ENCODE results near the gene SLC5A5. TPM values are rescaled to one million over a fixed set of nuclear protein-coding genes. Genes with fewer than 3 reads are reported as not detected.
"Not testable (repeated sequence)": the region's sequence is repeated elsewhere in the genome, so short reads cannot be mapped to it uniquely, and the experiment has no call there.

The SLC5A5 gene
- total and polyA plus RNA-seq, 2 of the 4 experiments (the other 2 are of a cell fraction): not detected

DNA sequence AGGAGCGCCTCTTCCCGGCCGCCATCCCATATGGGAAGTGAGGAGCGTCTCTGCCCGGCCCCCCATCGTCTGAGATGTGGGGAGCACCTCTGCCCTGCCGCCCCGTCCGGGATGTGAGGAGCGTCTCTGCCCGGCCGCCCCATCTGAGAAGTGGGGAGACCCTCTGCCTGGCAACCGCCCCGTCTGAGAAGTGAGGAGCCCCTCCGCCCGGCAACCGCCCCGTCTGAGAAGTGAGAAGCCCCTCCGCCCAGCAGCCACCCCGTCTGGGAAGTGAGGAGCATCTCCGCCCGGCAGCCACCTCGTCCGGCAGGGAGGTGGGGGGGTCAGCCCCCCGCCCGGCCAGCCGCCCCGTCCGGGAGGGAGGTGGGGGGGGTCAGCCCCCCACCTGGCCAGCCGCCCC lies 46.4 kb downstream of the SLC5A5 start:
- H4K8ac ChIP-seq (ENCODE audit: low read depth in 2 of 2, low read length in 2 of 2); H4K20me1 ChIP-seq (ENCODE audit: insufficient read depth, low read length); H2AFZ ChIP-seq (replicated peaks; ENCODE audit: low read length, poor library complexity); H3K9ac ChIP-seq (ENCODE audit: low read depth, low read length); DNase-seq; ATAC-seq (ENCODE audit: low read depth); H2AK5ac ChIP-seq (ENCODE audit: low read depth, low read length); H3K14ac ChIP-seq (replicated peaks; ENCODE audit: low read depth, low read length); H2BK15ac ChIP-seq (ENCODE audit: low read depth, low read length); H3K27me3 ChIP-seq (ENCODE audit: control insufficient read depth, insufficient read depth, low read length); H2BK5ac ChIP-seq (ENCODE audit: low read depth, low read length, poor library complexity, severe bottlenecking); H3K4me3 ChIP-seq (ENCODE audit: insufficient read depth, low read depth, low read length); H3K36me3 ChIP-seq (ENCODE audit: control insufficient read depth, insufficient read depth, low read length); H3K4me1 ChIP-seq (ENCODE audit: control insufficient read depth, insufficient read depth, low read length); H2AK9ac ChIP-seq (replicated peaks; ENCODE audit: low read depth, low read length, poor library complexity); in situ Hi-C loops (cut with MboI; ENCODE audit: low sequenced_read_pairs); H2BK20ac ChIP-seq (ENCODE audit: low read depth, low read length); BruUV-seq (replicated peaks); CTCF ChIA-PET; H3K27ac ChIP-seq (ENCODE audit: insufficient read depth, low read length); H3K18ac ChIP-seq (ENCODE audit: low read depth, low read length); POLR2A ChIA-PET (ENCODE audit: unreplicated experiment); intact Hi-C loops (cut with micrococcal nuclease); H3K56ac ChIP-seq (ENCODE audit: extremely low read depth, insufficient read depth, low read length); H3K23ac ChIP-seq (ENCODE audit: low read depth, low read length); H3K79me1 ChIP-seq (ENCODE audit: low read depth in 1 of 2, low read length in 2 of 2); H4K5ac ChIP-seq (ENCODE audit: low read depth, low read length); H4K91ac ChIP-seq (ENCODE audit: insufficient read depth, low read depth, low read length); H3K9me1 ChIP-seq (ENCODE audit: insufficient read depth, low read length); H3K9me3 ChIP-seq (ENCODE audit: control insufficient read depth, insufficient read depth, low read length); H3K4me2 ChIP-seq (ENCODE audit: low read depth, low read length); dilution Hi-C loops (cut with HindIII; ENCODE audit: low sequenced_read_pairs, unreplicated experiment); H3K4ac ChIP-seq (ENCODE audit: low read depth, low read length); H2BK120ac ChIP-seq (ENCODE audit: low read depth, low read length): not testable (repeated sequence)
- 85% methylated on average over 7 of the region's 30 CpGs; no CpG with 5 or more reads in 1 of the 2 experiments for WGBS, 2 experiments (ENCODE audit: extremely low coverage in 2 of 2, insufficient read length in 1 of 2)

DNA sequence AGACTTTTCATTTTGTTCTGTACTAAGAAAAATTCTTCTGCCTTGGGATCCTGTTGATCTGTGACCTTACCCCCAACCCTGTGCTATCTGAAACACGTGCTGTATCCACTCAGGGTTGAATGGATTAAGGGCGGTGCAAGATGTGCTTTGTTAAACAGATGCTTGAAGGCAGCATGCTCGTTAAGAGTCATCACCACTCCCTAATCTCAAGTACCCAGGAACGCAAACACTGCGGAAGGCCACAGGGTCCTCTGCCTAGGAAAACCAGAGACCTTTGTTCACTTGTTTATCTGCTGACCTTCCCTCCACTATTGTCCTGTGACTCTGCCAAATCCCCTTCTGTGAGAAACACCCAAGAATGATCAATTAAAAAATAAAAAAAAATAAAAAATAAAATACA lies 47.4 kb downstream of the SLC5A5 start:
- H3K9me3 ChIP-seq (ENCODE audit: control insufficient read depth, insufficient read depth, low read length); H3K36me3 ChIP-seq (ENCODE audit: control insufficient read depth, insufficient read depth, low read length); H3K56ac ChIP-seq (ENCODE audit: extremely low read depth, insufficient read depth, low read length); BruUV-seq (replicated peaks); H3K23ac ChIP-seq (ENCODE audit: low read depth, low read length); H2BK120ac ChIP-seq (ENCODE audit: low read depth, low read length); H3K14ac ChIP-seq (replicated peaks; ENCODE audit: low read depth, low read length); H3K27me3 ChIP-seq (ENCODE audit: control insufficient read depth, insufficient read depth, low read length); H3K27ac ChIP-seq (ENCODE audit: insufficient read depth, low read length); intact Hi-C loops (cut with micrococcal nuclease); H3K18ac ChIP-seq (ENCODE audit: low read depth, low read length); H2AK9ac ChIP-seq (replicated peaks; ENCODE audit: low read depth, low read length, poor library complexity); H3K9ac ChIP-seq (ENCODE audit: low read depth, low read length); H3K4me2 ChIP-seq (ENCODE audit: low read depth, low read length); dilution Hi-C loops (cut with HindIII; ENCODE audit: low sequenced_read_pairs, unreplicated experiment); in situ Hi-C loops (cut with MboI; ENCODE audit: low sequenced_read_pairs); H4K20me1 ChIP-seq (ENCODE audit: insufficient read depth, low read length); H2BK15ac ChIP-seq (ENCODE audit: low read depth, low read length); H4K5ac ChIP-seq (ENCODE audit: low read depth, low read length); ATAC-seq (ENCODE audit: low read depth); H3K4me3 ChIP-seq (ENCODE audit: insufficient read depth, low read depth, low read length); H2AK5ac ChIP-seq (ENCODE audit: low read depth, low read length); H4K8ac ChIP-seq (ENCODE audit: low read depth in 2 of 2, low read length in 2 of 2); H2BK5ac ChIP-seq (ENCODE audit: low read depth, low read length, poor library complexity, severe bottlenecking); H3K4me1 ChIP-seq (ENCODE audit: control insufficient read depth, insufficient read depth, low read length); H3K4ac ChIP-seq (ENCODE audit: low read depth, low read length); DNase-seq; H3K9me1 ChIP-seq (ENCODE audit: insufficient read depth, low read length); CTCF ChIA-PET; H2AFZ ChIP-seq (replicated peaks; ENCODE audit: low read length, poor library complexity); H2BK20ac ChIP-seq (ENCODE audit: low read depth, low read length); H3K79me1 ChIP-seq (ENCODE audit: low read depth in 1 of 2, low read length in 2 of 2); H4K91ac ChIP-seq (ENCODE audit: insufficient read depth, low read depth, low read length): not testable (repeated sequence)
- POLR2A ChIA-PET (ENCODE audit: unreplicated experiment): interaction anchor here (0.6 kb wide), 1 partner anchor 1351 kb away, joined by 9 read pairs; no protein-coding TSS in a partner anchor
- WGBS, 2 experiments (ENCODE audit: extremely low coverage in 2 of 2, insufficient read length in 1 of 2): no CpG with 5 or more reads among the region's 5 CpGs
